Retinal pigment epithelial cell (primary cell): ENCODE data around the gene C2CD4B.

ENCODE experiments used
- DNase-seq: peaks from one replicate; pipeline ENCODE4 v3.0.0-alpha.2; 2010; ENCODE audit warnings: low read depth
- H3K4me3 ChIP-seq: 2 replicates; pipeline ENCODE4 v1.5.1; 2011; ENCODE audit warnings: mild to moderate bottlenecking, low read length, control low read depth, moderate library complexity
- CTCF ChIP-seq: conservative IDR thresholded peaks from 2 replicates; pipeline ENCODE4 v1.5.1; 2011; ENCODE audit warnings: low read depth, low read length, control low read depth, inconsistent platforms

The C2CD4B gene

GRCh38 chr15:62173215-62173614 is 8.1 kb upstream of the C2CD4B start:
- H3K4me3 ChIP-seq: no peak overlapping the region
- no peak for TF ChIP-seq CTCF
- no peak for DNase-seq

GRCh38 chr15:62171882-62172281 is 6.8 kb upstream of the C2CD4B start:
- H3K4me3 ChIP-seq: no peak overlapping the region
- TF ChIP-seq CTCF: no peak

GRCh38 chr15:62165793-62166375 is 799 bp upstream of the C2CD4B start:
- H3K4me3 ChIP-seq: no peak overlapping the region
- DNase-seq: no peak
- TF ChIP-seq CTCF: no peak

More at GRCh38 chr15:62171882-62172281, 6.8 kb upstream of the C2CD4B start:
- no peak for DNase-seq

- no peak for DNase-seq
- peak overlapping the region; percentile 27 for H3K4me3 ChIP-seq
- TF ChIP-seq CTCF: no peak
These were observed 535 bp downstream of the C2CD4B start for GRCh38 chr15:62164396-62165103.

- TF ChIP-seq CTCF: no peak
- H3K4me3 ChIP-seq: no peak overlapping the region
- DNase-seq: no peak
These were observed 1.1 kb downstream of the C2CD4B start for GRCh38 chr15:62164014-62164395.

GRCh38 chr15:62163397-62164013 is 1.6 kb downstream of the C2CD4B start:
- TF ChIP-seq CTCF: no peak
- DNase-seq: no peak
- no peak overlapping the region for H3K4me3 ChIP-seq

GRCh38 chr15:62153228-62153627 is 11.9 kb downstream of the C2CD4B start:
- H3K4me3 ChIP-seq: no peak overlapping the region
- no peak for TF ChIP-seq CTCF
- DNase-seq: no peak
